C4-2B (cell line): ENCODE results near the gene ZSCAN4.

Experiments
- H3K27ac ChIP-seq: fragments of 450-650 bp; 2 replicates; pipeline ENCODE4 v1.5.1; 2017
- ZFX ChIP-seq: fragments of 450-650 bp; IDR thresholded peaks from 2 replicates; pipeline ENCODE4 v1.6.1; 2017
- TF ChIP-seq, protein P1 (sequence below): fragments of 450-650 bp; conservative IDR thresholded peaks from 2 replicates; pipeline ENCODE4 v1.5.1; 2017; ENCODE audit warnings: mild to moderate bottlenecking

Gene ZSCAN4

GRCh38 chr19:57709616-57710015 lies 40.9 kb downstream of the ZSCAN4 start:
- no peak overlapping the region for H3K27ac ChIP-seq
- TF ChIP-seq, protein P1, sequence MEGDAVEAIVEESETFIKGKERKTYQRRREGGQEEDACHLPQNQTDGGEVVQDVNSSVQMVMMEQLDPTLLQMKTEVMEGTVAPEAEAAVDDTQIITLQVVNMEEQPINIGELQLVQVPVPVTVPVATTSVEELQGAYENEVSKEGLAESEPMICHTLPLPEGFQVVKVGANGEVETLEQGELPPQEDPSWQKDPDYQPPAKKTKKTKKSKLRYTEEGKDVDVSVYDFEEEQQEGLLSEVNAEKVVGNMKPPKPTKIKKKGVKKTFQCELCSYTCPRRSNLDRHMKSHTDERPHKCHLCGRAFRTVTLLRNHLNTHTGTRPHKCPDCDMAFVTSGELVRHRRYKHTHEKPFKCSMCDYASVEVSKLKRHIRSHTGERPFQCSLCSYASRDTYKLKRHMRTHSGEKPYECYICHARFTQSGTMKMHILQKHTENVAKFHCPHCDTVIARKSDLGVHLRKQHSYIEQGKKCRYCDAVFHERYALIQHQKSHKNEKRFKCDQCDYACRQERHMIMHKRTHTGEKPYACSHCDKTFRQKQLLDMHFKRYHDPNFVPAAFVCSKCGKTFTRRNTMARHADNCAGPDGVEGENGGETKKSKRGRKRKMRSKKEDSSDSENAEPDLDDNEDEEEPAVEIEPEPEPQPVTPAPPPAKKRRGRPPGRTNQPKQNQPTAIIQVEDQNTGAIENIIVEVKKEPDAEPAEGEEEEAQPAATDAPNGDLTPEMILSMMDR = no peak
- TF ChIP-seq ZFX = no peak

DNA sequence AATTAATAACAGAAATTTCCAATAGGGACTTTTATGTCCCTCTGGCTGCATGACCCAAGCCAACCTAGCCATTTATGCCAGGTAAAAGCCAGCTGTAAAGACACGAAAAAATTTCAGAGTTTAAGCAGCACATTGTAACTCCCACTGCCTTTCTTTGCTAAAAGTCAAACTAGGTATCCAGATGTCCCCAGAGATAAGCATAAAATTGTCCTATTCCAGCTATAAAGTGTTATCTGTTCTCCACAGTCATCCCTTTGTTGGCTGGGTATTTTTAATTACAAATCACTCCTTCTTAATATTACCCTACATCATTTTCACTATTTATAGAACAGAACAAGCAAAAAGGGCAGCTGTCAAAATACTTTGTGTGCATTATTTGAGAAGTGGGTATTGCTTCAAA lies 43.5 kb downstream of the ZSCAN4 start:
- no peak overlapping the region for H3K27ac ChIP-seq
- TF ChIP-seq, protein P1 = no peak
- no peak for TF ChIP-seq ZFX

- TF ChIP-seq, protein P1 = no peak
- no peak for TF ChIP-seq ZFX
- H3K27ac ChIP-seq = no peak overlapping the region
Observed at GRCh38 chr19:57719424-57719823, 50.7 kb downstream of the ZSCAN4 start.

GRCh38 chr19:57719901-57720519 lies 51.3 kb downstream of the ZSCAN4 start:
- H3K27ac ChIP-seq = no peak overlapping the region
- TF ChIP-seq ZFX = no peak
- TF ChIP-seq, protein P1 = no peak

DNA sequence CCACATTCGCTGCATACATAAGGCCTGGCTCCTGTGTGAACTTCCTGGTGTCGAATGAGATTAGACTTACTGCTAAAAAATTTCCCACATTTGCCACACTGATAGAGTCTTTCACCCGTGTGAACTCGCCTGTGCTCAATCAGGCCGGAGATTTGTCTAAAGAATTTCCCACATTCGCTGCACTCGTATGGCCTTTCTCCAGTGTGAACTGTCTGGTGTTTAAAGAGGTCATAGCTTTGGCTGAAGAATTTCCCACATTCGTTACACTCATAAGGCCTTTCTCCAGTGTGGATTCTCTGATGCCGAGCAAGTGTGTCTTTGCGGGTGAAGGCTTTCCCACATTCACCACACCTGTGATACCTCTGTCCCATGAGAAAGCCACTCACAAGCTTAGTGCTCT lies 52.1 kb downstream of the ZSCAN4 start:
- TF ChIP-seq, protein P1 = no peak
- TF ChIP-seq ZFX = no peak
- H3K27ac ChIP-seq = no peak overlapping the region
